NCI-H128 (cell line): Measurements from ENCODE around the gene ALDH4A1.
A peak's percentile ranks its signal among the peaks of the same experiment; 100 is the strongest.
"Not testable (repeated sequence)": the region's sequence is repeated elsewhere in the genome, so short reads cannot be mapped to it uniquely, and the experiment has no call there.

Experiments used
- DNase-seq: peaks from one replicate; lab custom pipeline; 2025; ENCODE audit not compliant: unreplicated experiment; lab: John Stamatoyannopoulos, UW

Gene ALDH4A1

DNA sequence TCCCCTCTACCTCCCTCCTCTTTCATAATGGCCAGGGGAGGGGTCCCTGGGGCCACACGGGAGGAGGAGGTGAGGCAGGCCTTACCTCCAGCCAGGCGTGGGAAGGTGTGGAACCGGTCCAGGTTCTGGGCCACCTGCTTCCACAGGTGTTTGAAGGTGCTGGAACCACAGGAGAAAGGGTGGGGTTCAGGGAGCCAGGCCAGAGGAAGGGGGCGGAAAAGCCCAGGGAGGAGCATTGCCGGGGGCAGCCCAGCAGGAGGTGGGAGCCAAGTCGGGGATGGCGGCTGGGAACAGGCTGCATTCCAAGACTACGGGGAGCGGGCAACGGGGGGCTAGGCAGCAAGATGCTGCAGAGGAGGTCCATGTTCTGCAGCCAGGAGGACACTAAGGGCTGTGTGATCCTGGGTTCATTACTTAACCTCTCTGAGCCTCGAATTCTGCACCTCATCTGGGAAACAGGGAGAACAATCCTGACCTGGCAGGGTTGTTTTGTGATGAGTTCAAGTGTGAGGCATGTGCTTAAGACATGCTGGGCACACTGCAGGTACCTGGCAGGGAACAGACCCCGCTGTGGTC lies 23.1 kb downstream of the ALDH4A1 start:
- no peak for DNase-seq

DNA sequence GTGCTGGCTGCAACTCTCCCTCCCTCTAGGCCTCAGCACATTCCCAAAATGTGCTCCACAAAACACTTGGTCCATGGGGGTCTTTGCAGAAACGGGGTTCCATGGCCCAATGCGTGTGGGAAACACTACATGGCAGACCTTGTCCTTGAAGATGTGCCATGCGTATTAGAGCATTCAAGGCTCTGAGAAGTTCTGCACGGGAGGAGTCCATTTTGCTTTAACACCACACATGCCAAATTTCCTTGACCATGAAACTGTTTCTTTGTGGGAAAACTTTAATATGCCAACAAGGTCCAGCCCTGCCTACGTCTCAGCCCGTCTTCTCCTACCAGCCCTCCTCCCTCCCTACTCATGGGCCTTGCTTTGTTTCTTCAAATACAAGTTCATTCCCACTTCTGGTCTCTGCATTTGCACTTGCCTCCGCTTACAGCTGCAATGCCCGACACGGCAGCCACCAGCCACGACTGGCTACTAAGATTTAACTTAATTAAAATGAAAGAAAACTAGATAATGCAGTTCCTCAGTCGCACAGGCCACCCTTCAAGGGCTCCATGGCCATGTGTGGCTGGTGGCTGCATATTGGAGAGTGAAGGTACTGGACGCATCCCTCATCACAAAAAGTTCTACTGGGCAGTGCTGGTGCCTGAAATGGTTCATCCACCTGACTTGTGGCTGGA lies 23.7 kb downstream of the ALDH4A1 start:
- no peak for DNase-seq

DNA sequence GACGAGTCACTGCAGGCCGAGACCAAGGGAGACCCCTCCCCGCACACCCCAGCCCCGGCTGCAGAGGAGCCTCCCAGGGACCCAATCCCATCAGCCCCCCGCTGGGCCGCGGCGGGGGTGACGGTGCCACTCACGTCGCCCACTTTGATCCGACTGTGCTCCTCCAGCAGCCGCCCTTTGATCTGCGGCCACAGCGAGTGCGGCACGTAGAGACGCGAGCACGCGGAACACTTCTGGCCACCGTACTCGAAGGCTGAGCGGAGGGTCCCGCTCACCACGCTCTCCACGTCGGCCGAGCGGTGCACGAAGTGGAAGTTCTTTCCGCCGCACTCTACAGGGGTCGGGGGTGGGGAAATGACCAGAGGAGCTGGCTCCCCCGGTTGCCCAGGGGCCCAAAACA lies 25.1 kb downstream of the ALDH4A1 start:
- no peak for DNase-seq

DNA sequence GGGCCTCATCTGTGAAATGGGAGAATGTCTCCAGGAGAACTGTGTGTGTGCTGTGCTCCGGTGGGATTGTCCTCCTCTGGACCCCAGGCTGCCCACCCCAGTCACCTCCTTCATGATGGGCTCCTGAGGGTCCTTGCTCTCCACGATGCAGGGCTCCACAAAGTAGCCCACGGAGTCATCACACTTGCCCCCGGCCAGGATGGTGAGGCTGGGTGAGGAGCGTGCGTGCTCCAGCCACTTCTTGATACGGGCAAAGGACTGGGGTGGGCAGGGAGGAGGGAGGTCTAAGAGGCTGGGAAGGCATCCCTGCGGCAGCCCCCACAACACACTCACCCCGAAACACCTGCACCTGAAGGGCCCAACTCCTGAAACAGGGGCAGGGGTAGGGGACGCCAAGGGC lies 26.1 kb downstream of the ALDH4A1 start:
- DNase-seq = no peak

GRCh38 chr1:18875796-18876128 lies 26.6 kb downstream of the ALDH4A1 start:
- no peak for DNase-seq

DNA sequence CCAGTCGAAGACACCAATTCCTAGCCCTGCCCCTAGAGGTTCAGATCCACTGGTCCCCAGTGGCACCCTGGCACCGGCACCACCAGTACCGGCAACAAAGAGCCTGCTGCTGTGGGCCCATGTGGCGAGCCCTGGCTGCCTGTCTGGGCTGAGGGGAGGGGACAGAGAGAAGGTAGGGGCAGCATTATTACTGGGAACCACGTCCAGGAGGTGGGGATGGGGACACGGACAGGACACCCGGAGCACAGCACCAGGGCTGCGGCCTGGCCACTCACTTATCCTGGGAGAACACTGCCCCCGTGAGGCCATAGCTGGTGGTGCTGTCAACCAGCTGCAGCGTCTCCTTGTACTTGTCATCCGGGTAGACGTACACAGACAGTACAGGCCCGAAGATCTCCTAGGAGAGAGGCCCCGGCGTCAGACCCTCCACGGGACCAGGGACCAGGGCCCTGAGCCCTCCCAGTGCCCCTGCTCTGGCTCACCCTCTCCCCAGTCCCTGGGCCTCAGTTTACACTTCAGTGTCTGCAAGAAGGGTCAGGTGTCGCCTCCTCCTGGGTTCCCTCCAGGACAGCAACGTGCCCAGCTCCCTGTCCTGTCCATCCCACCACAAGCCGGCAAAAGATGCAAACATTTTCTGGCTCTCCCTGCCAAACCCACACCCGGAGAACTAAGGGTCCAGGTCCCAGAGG lies 27.1 kb downstream of the ALDH4A1 start:
- DNase-seq = peak; percentile 28

- no peak for DNase-seq
Measured at GRCh38 chr1:18874600-18874999, 27.8 kb downstream of the ALDH4A1 start.

DNA sequence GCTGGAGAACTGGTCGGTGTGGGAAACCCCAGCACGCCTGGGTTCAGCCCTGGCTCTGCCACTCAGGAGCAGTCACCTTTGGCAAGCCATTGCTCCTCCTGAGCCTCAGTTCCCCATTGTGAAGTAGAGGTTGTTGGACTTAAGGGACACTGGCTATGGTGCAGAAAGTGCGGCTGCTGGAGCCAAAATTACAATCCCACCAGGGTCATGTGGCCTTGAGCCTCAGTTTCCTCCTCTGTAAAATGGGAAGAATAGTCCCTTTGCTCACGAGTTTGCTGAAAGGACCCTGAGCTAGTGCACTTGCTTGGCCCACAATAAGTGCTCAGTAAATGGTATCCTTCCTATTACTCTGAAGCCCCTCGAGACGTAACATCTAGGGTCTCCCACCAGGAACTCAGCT lies 28.3 kb downstream of the ALDH4A1 start:
- no peak for DNase-seq

DNA sequence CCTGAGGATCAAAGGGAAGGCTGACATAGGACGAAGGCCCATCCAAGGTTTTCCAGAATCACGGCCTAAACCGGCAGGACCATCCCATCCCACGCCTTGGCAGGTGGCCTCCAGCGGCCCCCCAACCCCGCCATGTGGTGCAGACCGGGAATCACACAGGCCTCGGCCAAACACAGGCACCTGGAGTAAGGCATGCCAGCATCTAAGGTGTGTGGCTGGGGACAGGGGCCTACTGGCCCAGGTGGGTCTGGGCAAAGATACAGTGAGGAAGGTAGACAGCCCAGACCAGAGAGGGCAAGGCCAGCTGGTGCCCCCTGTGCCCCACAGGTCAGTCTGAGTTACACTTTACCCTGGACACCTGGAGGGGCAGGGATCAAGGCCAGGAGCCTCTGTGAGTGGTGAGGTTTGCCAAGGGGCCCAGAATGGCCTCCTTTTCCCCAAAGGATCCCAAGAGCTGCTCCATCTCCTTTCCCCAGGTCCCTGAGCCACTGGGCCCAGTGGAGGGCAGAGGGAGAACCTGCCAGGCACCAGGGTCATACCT lies 30.2 kb downstream of the ALDH4A1 start:
- no peak for DNase-seq

GRCh38 chr1:18871401-18872070 lies 30.8 kb downstream of the ALDH4A1 start:
- no peak for DNase-seq

- DNase-seq = no peak
Measured at GRCh38 chr1:18870957-18871356, 31.4 kb downstream of the ALDH4A1 start.

DNA sequence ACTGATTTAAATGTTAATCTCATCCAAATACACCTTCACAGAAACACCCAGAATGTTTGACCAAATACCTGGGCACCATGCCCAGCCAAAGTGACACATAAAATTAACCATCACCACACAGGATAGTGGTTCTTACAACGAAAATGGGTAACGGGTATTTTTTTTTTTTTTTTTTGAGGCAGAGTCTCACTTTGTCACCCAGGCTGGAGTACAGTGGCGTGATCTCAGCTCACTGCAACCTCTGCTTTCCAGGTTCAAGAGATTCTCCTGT lies 31.8 kb downstream of the ALDH4A1 start:
- not testable (repeated sequence) for DNase-seq

DNA sequence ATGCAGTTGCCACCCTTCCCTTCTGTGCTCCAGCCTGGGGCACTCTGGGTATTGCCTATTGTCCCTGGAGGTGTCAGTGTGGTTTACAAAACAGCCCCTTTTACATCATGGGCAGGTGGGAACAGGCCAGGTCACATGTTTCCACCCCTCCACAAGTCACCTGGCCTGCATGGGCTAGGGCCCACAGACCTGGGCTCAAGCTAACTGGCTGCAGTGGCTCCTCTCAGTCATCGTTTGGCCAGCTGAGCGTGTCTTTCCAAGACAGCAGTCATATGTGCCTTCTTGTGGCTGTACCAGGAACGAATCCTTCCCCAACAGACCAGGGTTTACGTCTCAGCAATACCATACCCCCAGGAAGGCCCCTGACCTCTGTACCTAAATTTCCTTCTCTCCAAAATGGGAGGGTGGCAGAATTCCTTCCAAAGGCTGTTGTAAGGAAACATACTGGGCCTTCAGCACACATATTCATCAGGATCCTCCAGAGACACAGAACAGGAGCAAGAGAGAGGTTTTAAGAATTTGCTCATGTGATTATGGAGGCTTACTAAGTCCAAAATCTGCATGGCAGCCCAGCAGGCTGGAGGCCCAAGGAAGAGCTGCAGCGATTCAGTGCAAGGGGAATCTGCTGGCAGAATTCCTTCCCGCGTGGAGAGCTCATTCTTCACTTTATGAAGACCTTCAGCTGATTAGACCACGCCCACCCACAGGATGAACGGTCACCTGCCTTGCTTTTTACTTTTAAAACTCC lies 32.3 kb downstream of the ALDH4A1 start:
- DNase-seq = no peak

DNA sequence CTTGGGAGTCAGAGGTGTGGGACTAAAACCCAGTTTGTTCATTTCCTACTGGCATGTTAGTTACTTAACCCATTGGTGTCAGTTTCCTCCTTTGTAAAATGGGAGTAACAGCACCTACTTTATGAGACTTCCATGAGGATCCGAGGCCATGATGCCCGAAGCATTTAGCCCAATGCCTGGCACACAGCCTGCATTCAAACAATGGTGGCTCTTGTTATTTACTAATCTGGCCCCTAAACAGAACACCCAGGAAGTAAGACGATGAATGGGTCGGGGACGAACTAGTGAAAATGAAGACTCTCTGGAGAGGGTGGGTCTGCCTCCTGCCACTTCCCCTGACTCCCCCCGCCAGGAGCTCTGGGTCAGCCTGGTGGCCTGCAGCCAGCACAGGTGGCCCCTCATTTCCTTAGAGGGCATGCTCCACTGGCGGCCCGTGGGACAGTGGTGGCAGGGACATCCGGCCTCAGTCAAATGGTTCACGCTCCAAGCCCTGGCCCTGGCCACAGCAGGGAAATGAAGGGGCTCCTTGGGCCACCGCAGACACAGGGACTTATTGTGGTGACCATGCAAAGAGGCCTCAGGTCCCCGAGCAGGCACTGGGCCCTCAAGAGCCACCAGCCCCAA lies 33.4 kb downstream of the ALDH4A1 start:
- no peak for DNase-seq

- DNase-seq = no peak
Measured at GRCh38 chr1:18868354-18868753, 34.0 kb downstream of the ALDH4A1 start.

DNA sequence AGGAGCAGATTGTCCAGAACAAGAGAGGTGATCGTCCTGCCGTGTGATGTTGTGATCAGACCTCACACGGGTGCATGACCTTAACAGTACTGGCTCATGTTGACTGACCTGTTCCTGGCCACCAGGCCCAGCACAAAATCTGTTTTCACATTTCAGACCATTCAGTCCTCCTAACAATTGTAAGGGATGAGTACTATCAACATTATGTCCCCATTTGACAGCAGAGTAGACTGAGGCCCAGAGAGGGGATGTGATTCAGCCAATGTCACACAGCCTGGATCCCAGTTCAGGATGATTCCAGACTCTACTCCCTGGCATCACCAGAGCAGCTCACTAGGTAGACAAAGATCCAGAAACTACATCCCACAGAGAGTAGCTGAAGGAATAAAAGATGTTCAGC lies 35.5 kb downstream of the ALDH4A1 start:
- no peak for DNase-seq

DNA sequence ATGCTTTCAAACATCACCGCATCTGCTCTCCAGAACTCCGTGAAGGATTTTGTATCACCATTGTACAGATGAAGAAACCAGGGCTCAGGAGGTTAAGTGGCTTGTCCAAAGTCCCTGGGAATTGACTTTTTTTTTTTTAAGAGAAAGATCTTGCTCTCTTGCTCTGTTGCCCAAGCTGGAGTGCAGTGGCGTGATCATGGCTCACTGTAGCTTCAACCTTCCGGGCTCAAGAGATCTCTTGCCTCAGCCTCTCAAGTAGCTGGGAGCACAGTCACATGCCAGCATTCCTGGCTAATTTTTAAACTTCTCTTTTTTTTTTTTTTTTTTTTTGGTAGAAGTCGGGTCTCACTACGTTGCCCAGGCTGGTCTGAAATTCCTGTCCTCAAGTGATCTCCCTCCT lies 36.0 kb downstream of the ALDH4A1 start:
- no peak for DNase-seq

DNA sequence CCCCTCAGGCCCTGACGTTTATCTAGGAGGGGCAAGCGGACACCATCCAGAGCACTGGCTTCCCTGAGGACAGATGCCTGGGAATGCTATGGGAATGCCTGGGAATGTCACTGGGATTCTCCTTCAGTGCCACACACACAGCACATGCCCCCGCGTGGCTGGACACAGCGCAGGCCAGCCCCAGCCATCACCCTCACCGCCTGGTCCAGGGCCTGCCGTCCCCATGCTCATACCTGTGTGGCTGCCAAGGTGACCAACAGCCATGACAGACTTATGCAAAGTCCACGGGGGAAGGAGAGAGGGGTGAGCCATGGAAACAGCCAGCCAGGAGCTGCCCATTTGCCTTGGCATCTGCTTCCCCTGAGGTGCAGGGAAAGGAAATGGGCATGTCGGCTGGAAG lies 37.2 kb downstream of the ALDH4A1 start:
- no peak for DNase-seq

GRCh38 chr1:18861590-18861989 lies 40.8 kb downstream of the ALDH4A1 start:
- no peak for DNase-seq

GRCh38 chr1:18861082-18861481 lies 41.3 kb downstream of the ALDH4A1 start:
- DNase-seq = no peak

DNA sequence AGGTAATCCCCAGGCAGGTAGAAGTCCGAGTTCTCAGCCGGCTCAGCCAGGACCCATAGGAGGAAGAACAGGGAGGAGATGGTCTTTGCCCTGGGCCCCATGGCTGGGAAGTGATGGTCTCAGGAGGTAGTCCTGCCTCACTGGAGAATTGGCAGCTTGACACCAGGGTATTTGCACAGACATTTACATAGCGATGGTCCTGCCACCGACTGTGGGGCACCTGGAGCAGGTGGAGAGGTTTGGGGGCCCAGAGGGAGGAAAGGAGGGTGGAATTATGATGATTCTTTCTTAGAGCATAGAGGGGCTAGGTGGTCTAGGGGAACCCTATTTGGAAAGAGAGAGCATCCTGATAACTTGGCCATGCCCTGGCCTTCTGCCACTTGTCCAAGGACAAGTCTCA lies 42.8 kb downstream of the ALDH4A1 start, which contains the start of gene TAS1R2:
TAS1R2 (minus strand) TSS at position 101 of the 400 bp plus-strand sequence; CDS start at position 101, 0 bp downstream.
- DNase-seq = no peak
